Measurements from ENCODE around the gene CERKL. TPM values are rescaled to one million over a fixed set of nuclear protein-coding genes. Genes with fewer than 3 reads are reported as not detected.

CERKL gene
- total RNA-seq, 1 experiment from 2014 or later = 0.24 TPM

- H3K27me3 Mint-ChIP-seq (ENCODE audit: low read depth) = no peaks in the 10 kb centered on the region; the same call in 1 of the 2 replicates
- peaks cover 16% of the 10 kb centered on the region for H3K4me1 Mint-ChIP-seq
- ATAC-seq = no peak
- ChIA-PET POLR2A (no interaction called here), CTCF (no interaction called here)
- DNase-seq (ENCODE audit: low spot score) = no peak
- H3K9me3 Mint-ChIP-seq = peaks cover 4% of the 10 kb centered on the region
- no peak overlapping the region for H3K27ac Mint-ChIP-seq
- TF ChIP-seq ZBTB43 (CRISPR knock-in tag; IDR thresholded peaks at IDR 0.05) = no peak
- no peak for TF ChIP-seq ZMAT4 (CRISPR knock-in tag; IDR thresholded peaks at IDR 0.05)
- TF ChIP-seq USF1 (CRISPR knock-in tag; IDR thresholded peaks at IDR 0.05) = no peak
- no peak for TF ChIP-seq EMX1 (CRISPR knock-in tag; IDR thresholded peaks at IDR 0.05)
- no peak for TF ChIP-seq ZNF671 (CRISPR knock-in tag; IDR thresholded peaks at IDR 0.05)
- no peak overlapping the region for H3K4me3 Mint-ChIP-seq
- H3K36me3 Mint-ChIP-seq = no peaks in the 10 kb centered on the region
Measured at GRCh38 chr2:181605889-181606837, 50.7 kb downstream of the CERKL start.

- no peak overlapping the region for H3K4me3 Mint-ChIP-seq
Measured at GRCh38 chr2:181602017-181602416, 54.9 kb downstream of the CERKL start.

More at GRCh38 chr2:181602017-181602416, 54.9 kb downstream of the CERKL start:
- Mint-ChIP-seq H3K27me3 (ENCODE audit: low read depth) (no peaks in the 10 kb centered on the region; the same call in 1 of the 2 replicates), H3K36me3 (no peaks in the 10 kb centered on the region), H3K27ac (no peak overlapping the region), H3K9me3 (peaks cover 4% of the 10 kb centered on the region), H3K4me1 (peaks cover 4% of the 10 kb centered on the region)
- CTCF ChIA-PET = no interaction called here
- POLR2A ChIA-PET = interaction anchor here (1.1 kb wide), 1 partner anchor 9 kb away, joined by 3 read pairs; no protein-coding TSS in a partner anchor
- ATAC-seq (no peak), DNase-seq (ENCODE audit: low spot score) (no peak)
- TF ChIP-seq, protein P1, sequence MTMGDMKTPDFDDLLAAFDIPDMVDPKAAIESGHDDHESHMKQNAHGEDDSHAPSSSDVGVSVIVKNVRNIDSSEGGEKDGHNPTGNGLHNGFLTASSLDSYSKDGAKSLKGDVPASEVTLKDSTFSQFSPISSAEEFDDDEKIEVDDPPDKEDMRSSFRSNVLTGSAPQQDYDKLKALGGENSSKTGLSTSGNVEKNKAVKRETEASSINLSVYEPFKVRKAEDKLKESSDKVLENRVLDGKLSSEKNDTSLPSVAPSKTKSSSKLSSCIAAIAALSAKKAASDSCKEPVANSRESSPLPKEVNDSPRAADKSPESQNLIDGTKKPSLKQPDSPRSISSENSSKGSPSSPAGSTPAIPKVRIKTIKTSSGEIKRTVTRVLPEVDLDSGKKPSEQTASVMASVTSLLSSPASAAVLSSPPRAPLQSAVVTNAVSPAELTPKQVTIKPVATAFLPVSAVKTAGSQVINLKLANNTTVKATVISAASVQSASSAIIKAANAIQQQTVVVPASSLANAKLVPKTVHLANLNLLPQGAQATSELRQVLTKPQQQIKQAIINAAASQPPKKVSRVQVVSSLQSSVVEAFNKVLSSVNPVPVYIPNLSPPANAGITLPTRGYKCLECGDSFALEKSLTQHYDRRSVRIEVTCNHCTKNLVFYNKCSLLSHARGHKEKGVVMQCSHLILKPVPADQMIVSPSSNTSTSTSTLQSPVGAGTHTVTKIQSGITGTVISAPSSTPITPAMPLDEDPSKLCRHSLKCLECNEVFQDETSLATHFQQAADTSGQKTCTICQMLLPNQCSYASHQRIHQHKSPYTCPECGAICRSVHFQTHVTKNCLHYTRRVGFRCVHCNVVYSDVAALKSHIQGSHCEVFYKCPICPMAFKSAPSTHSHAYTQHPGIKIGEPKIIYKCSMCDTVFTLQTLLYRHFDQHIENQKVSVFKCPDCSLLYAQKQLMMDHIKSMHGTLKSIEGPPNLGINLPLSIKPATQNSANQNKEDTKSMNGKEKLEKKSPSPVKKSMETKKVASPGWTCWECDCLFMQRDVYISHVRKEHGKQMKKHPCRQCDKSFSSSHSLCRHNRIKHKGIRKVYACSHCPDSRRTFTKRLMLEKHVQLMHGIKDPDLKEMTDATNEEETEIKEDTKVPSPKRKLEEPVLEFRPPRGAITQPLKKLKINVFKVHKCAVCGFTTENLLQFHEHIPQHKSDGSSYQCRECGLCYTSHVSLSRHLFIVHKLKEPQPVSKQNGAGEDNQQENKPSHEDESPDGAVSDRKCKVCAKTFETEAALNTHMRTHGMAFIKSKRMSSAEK (CRISPR knock-in tag; IDR thresholded peaks at IDR 0.05; ENCODE audit: borderline replicate concordance) = no peak
- TF ChIP-seq, protein P2, sequence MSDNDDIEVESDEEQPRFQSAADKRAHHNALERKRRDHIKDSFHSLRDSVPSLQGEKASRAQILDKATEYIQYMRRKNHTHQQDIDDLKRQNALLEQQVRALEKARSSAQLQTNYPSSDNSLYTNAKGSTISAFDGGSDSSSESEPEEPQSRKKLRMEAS (CRISPR knock-in tag; IDR thresholded peaks at IDR 0.05) = no peak
- TF ChIP-seq RELA (CRISPR knock-in tag; IDR thresholded peaks at IDR 0.05; ENCODE audit: borderline replicate concordance) = no peak
- no peak for TF ChIP-seq ARID4B (CRISPR knock-in tag; IDR thresholded peaks at IDR 0.05; ENCODE audit: borderline replicate concordance)
- no peak for TF ChIP-seq NR3C1 (CRISPR knock-in tag; conservative IDR thresholded peaks at IDR 0.05; ENCODE audit: low read depth)
- no peak for TF ChIP-seq RORB (CRISPR knock-in tag; IDR thresholded peaks at IDR 0.05)
- no peak for TF ChIP-seq ETV6 (CRISPR knock-in tag; IDR thresholded peaks at IDR 0.05)
- TF ChIP-seq STAT6 (CRISPR knock-in tag; conservative IDR thresholded peaks at IDR 0.05; ENCODE audit: low read depth) = no peak
- no peak for TF ChIP-seq TCF7 (CRISPR knock-in tag; IDR thresholded peaks at IDR 0.05; ENCODE audit: low read depth)
- TF ChIP-seq, protein P3, sequence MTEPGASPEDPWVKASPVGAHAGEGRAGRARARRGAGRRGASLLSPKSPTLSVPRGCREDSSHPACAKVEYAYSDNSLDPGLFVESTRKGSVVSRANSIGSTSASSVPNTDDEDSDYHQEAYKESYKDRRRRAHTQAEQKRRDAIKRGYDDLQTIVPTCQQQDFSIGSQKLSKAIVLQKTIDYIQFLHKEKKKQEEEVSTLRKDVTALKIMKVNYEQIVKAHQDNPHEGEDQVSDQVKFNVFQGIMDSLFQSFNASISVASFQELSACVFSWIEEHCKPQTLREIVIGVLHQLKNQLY (CRISPR knock-in tag; IDR thresholded peaks at IDR 0.05) = no peak

Measured in WTC11 (cell line).